Mesendoderm (in vitro differentiated cells): ENCODE measurements around the gene MYO5C.

ENCODE experiments used
- DNase-seq: peaks from one replicate; pipeline ENCODE4 v3.0.0; 2013
- H2AK5ac ChIP-seq: 2 replicates; pipeline ENCODE4 v1.6.1; 2013; ENCODE audit warnings: low read length, inconsistent platforms
- H2BK120ac ChIP-seq: 2 replicates; pipeline ENCODE4 v1.6.1; 2013; ENCODE audit warnings: low read depth, mild to moderate bottlenecking, low read length, moderate library complexity, mixed read lengths
- H2BK15ac ChIP-seq: replicated peaks from 2 replicates; pipeline ENCODE4 v1.6.1; 2013; ENCODE audit warnings: low read depth, mild to moderate bottlenecking, moderate library complexity
- H2BK5ac ChIP-seq: 2 replicates; pipeline ENCODE4 v1.6.1; 2013; ENCODE audit warnings: low read length, inconsistent platforms
- H3K18ac ChIP-seq: 2 replicates; pipeline ENCODE4 v1.6.1; 2013; ENCODE audit warnings: mild to moderate bottlenecking, low read length, mixed read lengths
- H3K23ac ChIP-seq: one replicate; pipeline ENCODE4 v1.6.1; 2013; ENCODE audit warnings: low read length
- H3K27ac ChIP-seq: 2 replicates; pipeline ENCODE4 v1.5.1; 2013; ENCODE audit warnings: low read depth, mild to moderate bottlenecking, inconsistent platforms, low read length, moderate library complexity
- H3K27me3 ChIP-seq: 2 replicates; pipeline ENCODE4 v1.6.1; 2013; ENCODE audit warnings: low read length, control low read depth, mild to moderate bottlenecking, inconsistent platforms; ENCODE audit not compliant: insufficient read depth, poor library complexity
- H3K36me3 ChIP-seq: 2 replicates; pipeline ENCODE4 v1.6.1; 2013; ENCODE audit warnings: low read length, inconsistent platforms; ENCODE audit not compliant: control insufficient read depth, insufficient read depth
- H3K4ac ChIP-seq: one replicate; pipeline ENCODE4 v1.6.1; 2013; ENCODE audit warnings: low read depth, mild to moderate bottlenecking, low read length, moderate library complexity
- H3K4me1 ChIP-seq: 2 replicates; pipeline ENCODE4 v1.6.1; 2013; ENCODE audit warnings: low read depth, low read length, inconsistent platforms; ENCODE audit not compliant: control insufficient read depth
- H3K4me2 ChIP-seq: 2 replicates; pipeline ENCODE4 v1.6.1; 2013; ENCODE audit warnings: low read length
- H3K4me3 ChIP-seq: 2 replicates; pipeline ENCODE4 v1.5.1; 2013; ENCODE audit warnings: mild to moderate bottlenecking, low read length
- H3K56ac ChIP-seq: one replicate; pipeline ENCODE4 v1.6.1; 2013; ENCODE audit warnings: low read length
- H3K79me1 ChIP-seq: 2 replicates; pipeline ENCODE4 v1.6.1; 2013; ENCODE audit warnings: low read length, inconsistent platforms
- H3K79me2 ChIP-seq: 2 replicates; pipeline ENCODE4 v1.6.1; 2013; ENCODE audit warnings: mild to moderate bottlenecking, low read length; ENCODE audit not compliant: control insufficient read depth, insufficient read depth
- H3K9ac ChIP-seq: 2 replicates; pipeline ENCODE4 v1.6.1; 2013; ENCODE audit warnings: low read length, inconsistent platforms
- H4K5ac ChIP-seq: one replicate; pipeline ENCODE4 v1.6.1; 2013; ENCODE audit warnings: low read length
- H4K8ac ChIP-seq: one replicate; pipeline ENCODE4 v1.6.1; 2013; ENCODE audit warnings: low read depth, mild to moderate bottlenecking, control low read depth, low read length, moderate library complexity
- WGBS: extraction: QIAGEN DNeasy Blood & Tissue Kit; methylation state at CpG from one replicate; pipeline ENCODE4 v1.1.7; 2013; ENCODE audit warnings: low lambda C conversion rate, missing lambda C conversion rate; ENCODE audit not compliant: insufficient coverage; ENCODE audit errors: extremely low coverage; 5-methylcytosine and 5-hydroxymethylcytosine counted together

MYO5C gene

DNA sequence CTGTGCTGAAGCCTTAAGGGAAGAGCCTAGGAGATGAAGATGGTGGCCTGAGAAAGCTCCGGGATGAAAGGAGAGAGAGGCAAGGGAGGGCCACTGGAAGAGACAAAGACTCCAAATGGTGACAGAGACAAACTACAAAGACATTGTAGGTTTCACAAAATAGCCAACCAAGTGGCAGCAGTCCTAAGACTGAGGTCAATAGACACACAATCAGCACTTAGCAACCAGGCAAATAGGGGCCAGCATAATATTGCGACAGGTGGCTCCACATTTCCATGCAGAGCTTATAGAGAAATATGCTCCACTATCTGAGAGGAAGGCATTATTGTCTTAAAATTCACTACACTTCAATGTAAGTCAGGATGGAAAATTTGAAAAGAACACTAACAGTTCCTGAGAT, 22.1 kb upstream of the MYO5C start:
- H4K5ac ChIP-seq: no peak overlapping the region
- DNase-seq: no peak
- no peak overlapping the region for H2BK120ac ChIP-seq
- H2AK5ac ChIP-seq: no peak overlapping the region
- no peaks in the 10 kb centered on the region for H3K4me1 ChIP-seq
- no peaks in the 10 kb centered on the region for H3K27me3 ChIP-seq
- H2BK5ac ChIP-seq: no peak overlapping the region
- no peaks in the 10 kb centered on the region for H3K79me2 ChIP-seq
- no peak overlapping the region for H3K9ac ChIP-seq
- no peak overlapping the region for H3K56ac ChIP-seq
- H3K23ac ChIP-seq: no peak overlapping the region
- H3K36me3 ChIP-seq: no peaks in the 10 kb centered on the region
- H4K8ac ChIP-seq: no peak overlapping the region
- no peak overlapping the region for H3K4ac ChIP-seq
- H3K4me3 ChIP-seq: no peak overlapping the region
- H3K79me1 ChIP-seq: no peaks in the 10 kb centered on the region
- no CpG with 5 or more reads among the region's 2 CpGs for WGBS
- H3K4me2 ChIP-seq: no peak overlapping the region
- H3K27ac ChIP-seq: no peak overlapping the region
- no peak overlapping the region for H2BK15ac ChIP-seq
- H3K18ac ChIP-seq: no peak overlapping the region

DNA sequence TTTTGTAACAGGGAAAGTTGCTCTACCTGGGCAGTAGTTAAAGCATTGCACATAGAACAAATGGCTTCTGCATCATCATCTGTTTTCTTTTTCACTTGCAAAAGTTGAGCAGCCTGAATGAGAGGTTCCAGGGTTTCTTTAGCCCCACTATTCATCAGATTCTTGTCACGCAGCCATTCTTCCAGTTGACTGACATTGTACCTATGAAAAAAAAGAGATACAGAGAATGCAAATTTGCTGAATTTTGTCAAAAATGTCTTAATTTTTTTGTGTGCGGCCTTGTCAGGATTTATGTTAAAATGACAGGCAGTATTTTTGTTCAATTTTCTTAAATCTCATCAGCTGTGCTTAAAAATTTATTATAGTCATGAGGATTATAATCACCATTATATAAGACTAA, 21.4 kb upstream of the MYO5C start:
- Histone ChIP-seq H3K79me1 (no peaks in the 10 kb centered on the region), H3K18ac (no peak overlapping the region), H3K27ac (no peak overlapping the region), H3K4me3 (no peak overlapping the region), H4K5ac (no peak overlapping the region), H3K23ac (no peak overlapping the region), H4K8ac (no peak overlapping the region), H3K79me2 (no peaks in the 10 kb centered on the region), H3K4ac (no peak overlapping the region), H3K27me3 (no peaks in the 10 kb centered on the region), H2BK120ac (no peak overlapping the region), H3K56ac (no peak overlapping the region), H2BK5ac (no peak overlapping the region), H3K4me1 (no peaks in the 10 kb centered on the region), H2BK15ac (no peak overlapping the region), H2AK5ac (no peak overlapping the region), H3K9ac (no peak overlapping the region), H3K36me3 (no peaks in the 10 kb centered on the region), H3K4me2 (no peak overlapping the region)
- WGBS: no CpG with 5 or more reads among the region's 2 CpGs
- DNase-seq: no peak

DNA sequence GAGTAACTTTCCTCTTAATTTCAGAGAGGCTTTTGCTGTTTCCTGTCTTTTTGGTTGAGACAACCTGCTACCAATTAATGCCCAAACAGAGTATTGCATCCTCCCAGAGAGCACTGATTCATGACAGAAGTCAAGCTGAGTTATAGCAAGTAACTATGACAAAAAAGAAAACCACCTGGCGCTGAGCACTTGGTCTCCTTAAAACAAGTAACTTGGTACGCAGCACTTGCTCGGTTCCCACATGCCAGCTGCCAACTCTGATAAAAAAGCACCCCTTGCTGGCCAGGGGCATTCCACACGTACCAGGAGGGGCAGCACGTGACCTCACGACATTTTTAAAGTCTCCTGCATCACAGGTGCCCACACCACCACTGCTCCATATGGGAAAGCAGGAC, 13.5 kb upstream of the MYO5C start:
- H3K27ac ChIP-seq: no peak overlapping the region
- no peaks in the 10 kb centered on the region for H3K79me2 ChIP-seq
- no peak overlapping the region for H3K56ac ChIP-seq
- no peak overlapping the region for H4K5ac ChIP-seq
- no peaks in the 10 kb centered on the region for H3K36me3 ChIP-seq
- no peak overlapping the region for H3K23ac ChIP-seq
- no CpG with 5 or more reads among the region's 6 CpGs for WGBS
- H3K4me2 ChIP-seq: no peak overlapping the region
- H3K9ac ChIP-seq: no peak overlapping the region
- no peak overlapping the region for H3K18ac ChIP-seq
- H2BK5ac ChIP-seq: no peak overlapping the region
- no peak for DNase-seq
- H2AK5ac ChIP-seq: no peak overlapping the region
- H3K4me3 ChIP-seq: no peak overlapping the region
- no peaks in the 10 kb centered on the region for H3K79me1 ChIP-seq
- H3K4ac ChIP-seq: no peak overlapping the region
- H3K27me3 ChIP-seq: no peaks in the 10 kb centered on the region
- no peaks in the 10 kb centered on the region for H3K4me1 ChIP-seq
- no peak overlapping the region for H2BK120ac ChIP-seq
- no peak overlapping the region for H4K8ac ChIP-seq
- H2BK15ac ChIP-seq: no peak overlapping the region

DNA sequence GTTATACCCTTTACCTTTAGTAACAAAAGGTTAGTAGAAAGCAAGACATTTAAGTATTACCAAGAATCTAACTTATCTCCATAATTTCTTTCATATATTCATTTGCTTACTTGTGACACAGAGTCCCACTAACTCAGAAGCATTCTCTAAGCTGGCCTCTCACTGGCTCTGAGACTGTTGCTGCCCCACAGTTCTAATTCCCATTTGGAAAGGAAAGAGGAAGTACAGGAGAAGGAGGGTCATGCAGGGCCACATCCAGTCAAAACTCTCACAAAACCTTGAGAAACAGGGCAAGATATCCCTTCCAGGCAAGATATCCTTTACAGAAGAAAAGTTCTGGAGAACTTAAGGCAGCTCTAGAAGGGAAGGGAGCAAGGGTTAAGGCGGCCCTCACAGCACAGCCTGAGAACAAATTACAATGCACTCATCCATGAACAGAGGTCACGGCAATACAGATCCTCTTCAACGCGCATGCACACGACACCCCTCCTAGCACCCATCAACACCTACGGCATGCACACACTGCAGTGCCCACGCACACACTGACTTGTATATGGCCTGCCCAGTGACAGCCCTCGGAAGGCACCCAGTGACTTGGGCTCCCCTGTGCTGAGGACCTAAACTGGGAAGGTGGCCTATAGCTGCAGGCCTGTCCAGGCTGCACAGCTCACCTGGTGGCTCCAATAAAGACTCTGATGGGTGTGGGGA, 13.0 kb upstream of the MYO5C start:
- no peak for DNase-seq
- H3K4me2 ChIP-seq: no peak overlapping the region
- no peaks in the 10 kb centered on the region for H3K79me1 ChIP-seq
- H3K27me3 ChIP-seq: no peaks in the 10 kb centered on the region
- WGBS: no CpG with 5 or more reads among the region's 8 CpGs
- no peaks in the 10 kb centered on the region for H3K79me2 ChIP-seq
- H3K56ac ChIP-seq: no peak overlapping the region
- no peaks in the 10 kb centered on the region for H3K4me1 ChIP-seq
- no peak overlapping the region for H3K9ac ChIP-seq
- H4K8ac ChIP-seq: no peak overlapping the region
- no peak overlapping the region for H3K4ac ChIP-seq
- H3K4me3 ChIP-seq: no peak overlapping the region
- H3K23ac ChIP-seq: no peak overlapping the region
- no peak overlapping the region for H2BK120ac ChIP-seq
- no peak overlapping the region for H4K5ac ChIP-seq
- H3K27ac ChIP-seq: no peak overlapping the region
- H2AK5ac ChIP-seq: no peak overlapping the region
- H2BK5ac ChIP-seq: no peak overlapping the region
- no peak overlapping the region for H2BK15ac ChIP-seq
- no peaks in the 10 kb centered on the region for H3K36me3 ChIP-seq
- no peak overlapping the region for H3K18ac ChIP-seq

DNA sequence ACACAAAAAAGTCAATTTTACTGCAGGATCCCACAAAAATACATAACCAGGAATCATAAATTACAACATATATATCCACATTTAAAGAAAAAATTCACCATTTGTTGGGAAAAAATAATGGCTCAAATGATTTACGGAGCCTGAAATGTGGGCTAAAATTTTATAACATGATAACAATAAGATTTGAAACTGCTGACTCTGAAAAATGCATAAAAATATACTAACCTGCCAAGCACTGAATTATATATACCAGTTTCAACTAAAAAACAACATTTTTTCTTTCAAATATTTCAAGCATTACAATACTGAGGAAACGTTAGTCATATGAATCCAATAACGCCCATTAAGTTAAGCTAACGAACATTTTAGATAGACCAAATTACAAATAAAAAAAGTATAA, 12.2 kb upstream of the MYO5C start:
- WGBS: 100% methylated on average over 2 of the region's 4 CpGs
- Histone ChIP-seq H2BK15ac (no peak overlapping the region), H3K18ac (no peak overlapping the region), H3K4ac (no peak overlapping the region), H2AK5ac (no peak overlapping the region), H2BK5ac (no peak overlapping the region), H3K9ac (no peak overlapping the region), H3K27me3 (no peaks in the 10 kb centered on the region), H3K4me3 (no peak overlapping the region), H3K36me3 (no peaks in the 10 kb centered on the region), H3K4me1 (no peaks in the 10 kb centered on the region), H3K27ac (no peak overlapping the region), H3K23ac (no peak overlapping the region), H3K56ac (no peak overlapping the region), H3K79me1 (no peaks in the 10 kb centered on the region), H3K79me2 (no peaks in the 10 kb centered on the region), H3K4me2 (no peak overlapping the region), H4K8ac (no peak overlapping the region), H2BK120ac (no peak overlapping the region), H4K5ac (no peak overlapping the region)
- no peak for DNase-seq

DNA sequence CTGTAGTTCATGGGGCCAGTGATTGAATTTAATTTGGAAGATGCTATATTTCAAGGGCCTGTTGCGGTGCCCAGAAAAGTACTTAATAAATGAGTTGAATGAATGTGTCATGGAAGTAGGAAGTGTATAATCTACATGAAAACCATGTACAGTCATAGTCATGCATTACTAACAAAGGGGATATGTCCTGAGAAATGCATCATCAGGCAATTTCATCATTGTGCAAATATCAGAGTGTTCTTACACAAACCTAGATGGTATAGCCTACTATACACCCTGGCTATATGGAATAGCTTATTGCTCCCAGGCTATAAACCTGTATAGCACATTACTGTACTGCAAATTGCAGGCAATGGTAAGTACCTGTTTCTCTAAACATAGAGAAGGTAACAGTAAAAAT, 10.7 kb upstream of the MYO5C start:
- H3K56ac ChIP-seq: no peak overlapping the region
- no peaks in the 10 kb centered on the region for H3K79me1 ChIP-seq
- no peak overlapping the region for H2BK120ac ChIP-seq
- no peak overlapping the region for H2BK5ac ChIP-seq
- no peak overlapping the region for H3K18ac ChIP-seq
- no peaks in the 10 kb centered on the region for H3K79me2 ChIP-seq
- H2BK15ac ChIP-seq: no peak overlapping the region
- H4K5ac ChIP-seq: no peak overlapping the region
- H3K4me2 ChIP-seq: no peak overlapping the region
- no peak overlapping the region for H3K4me3 ChIP-seq
- no peak for DNase-seq
- no peak overlapping the region for H3K27ac ChIP-seq
- H3K9ac ChIP-seq: no peak overlapping the region
- H3K23ac ChIP-seq: no peak overlapping the region
- no peaks in the 10 kb centered on the region for H3K4me1 ChIP-seq
- no peak overlapping the region for H4K8ac ChIP-seq
- H3K27me3 ChIP-seq: no peaks in the 10 kb centered on the region
- no peaks in the 10 kb centered on the region for H3K36me3 ChIP-seq
- no peak overlapping the region for H2AK5ac ChIP-seq
- no peak overlapping the region for H3K4ac ChIP-seq
- WGBS: no CpG with 5 or more reads among the region's 1 CpG
